Bronchial smooth muscle cell (primary cell): Measurements from ENCODE around the gene FXYD7. TPM values are rescaled to one million over a fixed set of nuclear protein-coding genes. Genes with fewer than 3 reads are reported as not detected.

ENCODE experiments used
- total RNA-seq: library from RNA; depleted of rRNA; stranded (reverse); fragments of >200 nt; gene quantifications from 2 replicates; pipeline ENCODE4 v1.2.1, GENCODE V29; 2014

FXYD7 gene
- total RNA-seq = 0.17 TPM in 1 of 2 replicates, not detected in the other

GRCh38 chr19:35143231-35143715 lies at the start of gene FXYD7:
TSS of gene FXYD7 (plus strand) at chr19:35143255. CDS start at chr19:35143334, 79 bp downstream.

GRCh38 chr19:35115177-35115951 lies 27.7 kb upstream of the FXYD7 start, which contains the start of gene FXYD3:
TSS of gene FXYD3 (plus strand) at chr19:35115823. CDS start at chr19:35119377, 3,554 bp downstream.

GRCh38 chr19:35134601-35135242 lies 8.3 kb upstream of the FXYD7 start, which contains the start of gene LGI4:
TSS of gene LGI4 (minus strand) at chr19:35135059. CDS start at chr19:35134680, 379 bp downstream.

GRCh38 chr19:35138305-35138892 lies 4.7 kb upstream of the FXYD7 start, which contains the start of gene FXYD1:
TSS of gene FXYD1 (plus strand) at chr19:35138824. CDS start at chr19:35140080, 1,256 bp downstream.

GRCh38 chr19:35154525-35155406 lies 11.7 kb downstream of the FXYD7 start, which contains the start of gene FXYD5:
TSS of gene FXYD5 (plus strand) at chr19:35154735. CDS start at chr19:35155551, 816 bp downstream.

Other genes with a start within 250 kb of the FXYD7 start
- gene ZNF30, start 216.4 kb upstream of the FXYD7 start, total RNA-seq = 3.1 and 3.3 TPM in 2 replicates
- gene ZNF792, start 179.0 kb upstream of the FXYD7 start, total RNA-seq = 5.2 and 5.8 TPM in 2 replicates
- gene GRAMD1A, start 142.9 kb upstream of the FXYD7 start, total RNA-seq = 19.9 and 20.3 TPM in 2 replicates
- gene SCN1B, start 112.8 kb upstream of the FXYD7 start, total RNA-seq = 10.6 and 15.6 TPM in 2 replicates
- 0.09 and 0.16 TPM in 2 replicates for gene HPN, start 101.5 kb upstream of the FXYD7 start, total RNA-seq
- gene FXYD3, start 27.4 kb upstream of the FXYD7 start, total RNA-seq = 0.16 and 1.1 TPM in 2 replicates
- gene LGI4, start 8.2 kb upstream of the FXYD7 start, total RNA-seq = 0.47 and 0.52 TPM in 2 replicates
- gene FXYD1, start 4.4 kb upstream of the FXYD7 start, total RNA-seq = 4.4 and 14.6 TPM in 2 replicates
- 16.8 and 28.7 TPM in 2 replicates for gene FXYD5, start 11.5 kb downstream of the FXYD7 start, total RNA-seq
- gene FAM187B, start 85.5 kb downstream of the FXYD7 start, total RNA-seq = not detected in 2 replicates
- gene LSR, start 105.7 kb downstream of the FXYD7 start, total RNA-seq = 0.47 TPM in 1 of 2 replicates, not detected in the other
- 41.8 and 59.8 TPM in 2 replicates for gene USF2, start 125.7 kb downstream of the FXYD7 start, total RNA-seq
- gene HAMP, start 139.3 kb downstream of the FXYD7 start, total RNA-seq = not detected in 2 replicates
- not detected in 2 replicates for gene MAG, start 148.9 kb downstream of the FXYD7 start, total RNA-seq
- gene CD22, start 185.9 kb downstream of the FXYD7 start, total RNA-seq = 0.16 TPM in 1 of 2 replicates, not detected in the other
- not detected in 2 replicates for gene FFAR1, start 204.6 kb downstream of the FXYD7 start, total RNA-seq
- not detected in 2 replicates for gene FFAR3, start 215.2 kb downstream of the FXYD7 start, total RNA-seq
- not detected in 2 replicates for gene GPR42, start 227.8 kb downstream of the FXYD7 start, total RNA-seq